ENCODE measurements around the gene RAD51B. TPM values are rescaled to one million over a fixed set of nuclear protein-coding genes. Genes with fewer than 3 reads are reported as not detected.

The RAD51B gene
- total RNA-seq, 1 experiment from 2014 or later = 14.2 TPM

- TF ChIP-seq FOXP4 (CRISPR knock-in tag; IDR thresholded peaks at IDR 0.05) (no peak), CREB1 (CRISPR knock-in tag; IDR thresholded peaks at IDR 0.05) (no peak), TCF7 (CRISPR knock-in tag; IDR thresholded peaks at IDR 0.05; ENCODE audit: low read depth) (no peak), JAZF1 (CRISPR knock-in tag; IDR thresholded peaks at IDR 0.05) (no peak)
Measured at GRCh38 chr14:68510201-68511128, 690.9 kb downstream of the RAD51B start (continued).

- ChIA-PET CTCF (interaction anchor here (1.1 kb wide), 2 partner anchors 10 to 39 kb away, joined by 3 to 4 read pairs; no protein-coding TSS in a partner anchor), POLR2A (interaction anchor here (0.6 kb wide), 1 partner anchor 333 kb away, joined by 3 read pairs; no protein-coding TSS in a partner anchor)
- H3K36me3 Mint-ChIP-seq = no peaks in the 10 kb centered on the region
- ATAC-seq (no peak), DNase-seq (ENCODE audit: low spot score) (no peak)
- H3K27ac Mint-ChIP-seq = no peak overlapping the region
- peaks cover 11% of the 10 kb centered on the region for H3K4me1 Mint-ChIP-seq
- no peaks in the 10 kb centered on the region for H3K27me3 Mint-ChIP-seq (ENCODE audit: low read depth)
- no peak overlapping the region for H3K4me3 Mint-ChIP-seq
- no peaks in the 10 kb centered on the region for H3K9me3 Mint-ChIP-seq
- TF ChIP-seq, protein P1, sequence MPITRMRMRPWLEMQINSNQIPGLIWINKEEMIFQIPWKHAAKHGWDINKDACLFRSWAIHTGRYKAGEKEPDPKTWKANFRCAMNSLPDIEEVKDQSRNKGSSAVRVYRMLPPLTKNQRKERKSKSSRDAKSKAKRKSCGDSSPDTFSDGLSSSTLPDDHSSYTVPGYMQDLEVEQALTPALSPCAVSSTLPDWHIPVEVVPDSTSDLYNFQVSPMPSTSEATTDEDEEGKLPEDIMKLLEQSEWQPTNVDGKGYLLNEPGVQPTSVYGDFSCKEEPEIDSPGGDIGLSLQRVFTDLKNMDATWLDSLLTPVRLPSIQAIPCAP (CRISPR knock-in tag; IDR thresholded peaks at IDR 0.05) = no peak
- no peak for TF ChIP-seq ETV6 (CRISPR knock-in tag; IDR thresholded peaks at IDR 0.05)
- no peak for TF ChIP-seq FOXJ3 (CRISPR knock-in tag; IDR thresholded peaks at IDR 0.05; ENCODE audit: borderline replicate concordance)
- TF ChIP-seq ATF2 (CRISPR knock-in tag; IDR thresholded peaks at IDR 0.05; ENCODE audit: borderline replicate concordance, low read depth) = no peak
- TF ChIP-seq SP1 (CRISPR knock-in tag; conservative IDR thresholded peaks at IDR 0.05) = no peak
- TF ChIP-seq GRHL2 (CRISPR knock-in tag; IDR thresholded peaks at IDR 0.05; ENCODE audit: insufficient replicate concordance, severe bottlenecking) = no peak
- no peak for TF ChIP-seq FOXP1 (CRISPR knock-in tag; IDR thresholded peaks at IDR 0.05; ENCODE audit: borderline replicate concordance)
- TF ChIP-seq, protein P2, sequence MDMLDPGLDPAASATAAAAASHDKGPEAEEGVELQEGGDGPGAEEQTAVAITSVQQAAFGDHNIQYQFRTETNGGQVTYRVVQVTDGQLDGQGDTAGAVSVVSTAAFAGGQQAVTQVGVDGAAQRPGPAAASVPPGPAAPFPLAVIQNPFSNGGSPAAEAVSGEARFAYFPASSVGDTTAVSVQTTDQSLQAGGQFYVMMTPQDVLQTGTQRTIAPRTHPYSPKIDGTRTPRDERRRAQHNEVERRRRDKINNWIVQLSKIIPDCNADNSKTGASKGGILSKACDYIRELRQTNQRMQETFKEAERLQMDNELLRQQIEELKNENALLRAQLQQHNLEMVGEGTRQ (CRISPR knock-in tag; IDR thresholded peaks at IDR 0.05) = no peak
- TF ChIP-seq NR2C2 (CRISPR knock-in tag; IDR thresholded peaks at IDR 0.05) = no peak
- no peak for TF ChIP-seq ZNF396 (CRISPR knock-in tag; IDR thresholded peaks at IDR 0.05; ENCODE audit: borderline replicate concordance)
- no peak for TF ChIP-seq HMGA2 (CRISPR knock-in tag; IDR thresholded peaks at IDR 0.05)
- no peak for TF ChIP-seq SMAD4 (CRISPR knock-in tag; IDR thresholded peaks at IDR 0.05)
- no peak for TF ChIP-seq ZNF423 (CRISPR knock-in tag; IDR thresholded peaks at IDR 0.05)
- no peak for TF ChIP-seq ZBTB21 (CRISPR knock-in tag; IDR thresholded peaks at IDR 0.05; ENCODE audit: borderline replicate concordance)
- TF ChIP-seq NFE2L1 (CRISPR knock-in tag; IDR thresholded peaks at IDR 0.05) = no peak
Measured at GRCh38 chr14:68511129-68512047, 691.8 kb downstream of the RAD51B start.
